GM19467 (cell line): Measurements from ENCODE around the gene NDUFB10.
"Not testable (repeated sequence)": the region's sequence is repeated elsewhere in the genome, so short reads cannot be mapped to it uniquely, and the experiment has no call there.

Experiments
- ATAC-seq: cut with Tn5 transposase; IDR thresholded peaks from one replicate; pipeline ENCODE4 v1.9.1; 2021; ENCODE audit warnings: mild to moderate bottlenecking, moderate library complexity; ENCODE audit not compliant: unreplicated experiment

NDUFB10 gene

GRCh38 chr16:1923299-1924034, 35.9 kb upstream of the NDUFB10 start:
- ATAC-seq = no peak

DNA sequence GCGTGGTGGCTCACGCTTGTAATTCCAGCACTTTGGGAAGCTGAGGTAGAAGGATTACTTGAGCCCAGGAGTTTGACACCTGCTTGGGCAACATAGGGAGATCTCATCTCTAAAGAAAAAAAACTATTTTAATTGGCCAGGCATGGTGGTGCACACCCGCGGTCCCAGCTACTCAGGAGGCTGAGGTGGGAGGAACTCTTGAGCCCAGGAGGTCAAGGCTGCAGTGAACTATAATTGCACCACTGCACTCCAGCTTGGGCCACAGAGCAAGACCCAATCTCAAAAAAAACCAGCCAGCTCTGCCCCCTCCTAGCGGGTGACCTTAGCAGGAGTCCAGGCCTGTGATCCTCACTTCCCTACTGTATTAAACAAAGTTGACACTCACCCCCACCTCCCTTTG, 35.2 kb upstream of the NDUFB10 start:
- no peak for ATAC-seq

- no peak for ATAC-seq
Observed at GRCh38 chr16:1926271-1926670, 33.1 kb upstream of the NDUFB10 start.

DNA sequence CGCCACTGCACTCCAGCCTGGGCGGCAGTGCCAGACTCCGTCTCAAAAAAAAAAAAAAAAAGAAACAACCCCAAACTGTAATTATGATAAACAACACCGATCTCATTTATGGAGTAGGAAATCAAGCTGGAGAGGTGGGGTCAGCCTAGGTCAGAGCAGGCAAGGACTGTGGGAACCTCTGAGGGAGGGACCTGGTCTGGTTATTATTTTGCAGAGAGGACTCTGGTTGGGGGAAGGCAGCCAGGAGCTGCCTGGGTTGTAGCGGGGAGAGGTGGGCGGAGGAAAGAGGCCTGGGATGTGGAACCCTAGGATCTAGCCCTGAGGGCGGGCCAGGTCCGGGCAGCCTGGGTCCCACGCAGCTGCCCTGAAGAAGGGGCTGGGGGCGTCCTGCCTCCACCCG, 30.2 kb upstream of the NDUFB10 start:
- ATAC-seq = no peak

GRCh38 chr16:1929578-1930337, 29.6 kb upstream of the NDUFB10 start:
- peak; percentile 76 for ATAC-seq

DNA sequence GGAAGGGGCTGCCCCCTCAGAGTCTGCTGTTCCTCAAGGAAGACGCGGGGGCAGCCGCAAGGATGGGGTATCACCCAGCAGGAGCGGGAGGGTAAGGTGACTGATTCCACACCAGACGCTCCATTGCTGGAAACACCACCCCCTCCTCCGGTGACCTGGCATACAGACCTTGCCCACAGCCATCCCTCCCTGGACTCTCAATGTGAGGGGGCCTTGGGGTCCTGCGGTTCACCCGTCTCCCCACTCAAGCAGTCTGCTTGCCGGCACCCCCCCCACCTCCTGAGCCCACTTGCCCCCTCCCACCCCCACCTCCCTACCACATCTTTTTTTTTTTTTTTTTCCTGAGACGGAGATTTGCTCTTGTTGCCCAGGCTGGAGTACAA, 29.0 kb upstream of the NDUFB10 start:
- ATAC-seq = no peak

DNA sequence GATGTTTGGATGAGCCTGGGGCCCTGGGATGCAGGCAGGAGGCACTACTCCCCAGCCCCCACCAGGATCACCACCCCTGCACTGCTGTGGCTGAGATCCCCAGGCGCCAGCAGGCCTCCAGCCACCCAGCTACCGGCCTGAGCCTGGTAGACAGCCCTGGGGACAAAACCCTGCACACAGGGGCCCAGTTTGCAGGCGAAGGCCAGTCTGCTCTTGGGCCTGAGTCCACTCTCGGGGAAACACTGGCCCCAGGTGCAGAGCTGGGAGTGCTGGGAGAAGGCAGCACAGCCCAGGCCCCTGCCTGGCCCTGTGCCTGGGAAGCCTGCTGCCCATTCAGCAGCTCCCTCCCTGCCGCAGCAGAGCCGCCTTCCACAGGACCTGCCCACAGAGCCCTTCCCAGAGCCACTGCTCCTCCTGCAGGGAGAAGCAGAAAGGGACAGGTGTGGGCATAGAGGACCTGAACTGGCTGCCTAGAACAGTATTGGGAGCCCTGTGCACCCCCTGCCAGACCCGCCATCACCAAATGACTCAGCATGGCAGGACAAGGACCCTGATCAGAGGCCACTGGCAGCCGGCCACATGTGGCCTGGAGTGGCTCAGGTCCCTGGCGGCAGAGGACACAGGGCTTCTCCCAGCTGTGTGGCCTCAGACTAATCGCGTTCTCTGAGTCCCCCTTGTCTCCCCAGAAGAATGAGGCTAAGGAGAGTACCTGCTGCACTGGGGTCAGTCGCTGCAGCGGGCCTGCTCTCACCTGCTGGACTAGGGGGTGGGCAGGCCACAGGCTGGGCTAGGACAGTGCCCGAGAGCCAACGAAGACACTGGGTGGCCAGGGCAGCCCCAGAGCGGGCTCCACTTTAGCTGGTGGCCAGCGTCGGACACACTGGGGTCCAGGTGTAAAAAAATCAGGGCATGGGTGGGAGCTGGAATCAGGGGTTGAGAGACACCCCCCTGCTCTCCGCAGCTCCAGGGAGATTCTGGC, 27.0 kb upstream of the NDUFB10 start:
- no peak for ATAC-seq

DNA sequence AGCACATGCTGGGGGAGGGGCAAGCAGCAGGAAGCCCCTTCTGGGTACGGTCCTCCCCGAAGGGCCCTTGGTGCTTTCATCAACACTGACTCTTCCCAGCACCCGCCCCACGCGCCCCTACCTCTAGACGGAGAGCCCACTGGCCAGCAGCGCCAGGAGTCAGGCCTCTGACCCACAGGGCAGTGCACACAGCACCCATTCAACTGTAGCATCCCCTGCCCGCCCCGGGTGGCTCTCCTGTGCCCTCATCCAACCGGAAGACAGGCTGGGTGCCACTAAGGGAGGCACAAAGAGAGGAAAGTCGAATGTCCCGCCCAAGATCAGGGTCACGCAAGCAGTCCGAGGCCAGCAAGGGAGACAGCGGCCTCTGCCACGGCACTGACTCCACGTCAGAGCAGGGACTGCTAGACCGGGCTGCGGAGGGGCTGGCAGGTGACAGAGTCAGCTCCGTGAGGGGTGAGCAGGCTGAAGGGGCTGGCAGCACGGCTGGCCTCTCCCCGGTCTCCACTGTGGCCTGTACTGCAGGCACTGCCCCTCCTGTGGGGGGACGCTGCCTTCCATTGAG, 26.2 kb upstream of the NDUFB10 start:
- no peak for ATAC-seq

GRCh38 chr16:1936945-1937479, 22.3 kb upstream of the NDUFB10 start:
- ATAC-seq = no peak

GRCh38 chr16:1938316-1938715, 21.0 kb upstream of the NDUFB10 start:
- ATAC-seq = no peak

- ATAC-seq = no peak
Observed at GRCh38 chr16:1938910-1939309, 20.4 kb upstream of the NDUFB10 start.

- ATAC-seq = not testable (repeated sequence)
Observed at GRCh38 chr16:1939833-1940232, 19.5 kb upstream of the NDUFB10 start.

DNA sequence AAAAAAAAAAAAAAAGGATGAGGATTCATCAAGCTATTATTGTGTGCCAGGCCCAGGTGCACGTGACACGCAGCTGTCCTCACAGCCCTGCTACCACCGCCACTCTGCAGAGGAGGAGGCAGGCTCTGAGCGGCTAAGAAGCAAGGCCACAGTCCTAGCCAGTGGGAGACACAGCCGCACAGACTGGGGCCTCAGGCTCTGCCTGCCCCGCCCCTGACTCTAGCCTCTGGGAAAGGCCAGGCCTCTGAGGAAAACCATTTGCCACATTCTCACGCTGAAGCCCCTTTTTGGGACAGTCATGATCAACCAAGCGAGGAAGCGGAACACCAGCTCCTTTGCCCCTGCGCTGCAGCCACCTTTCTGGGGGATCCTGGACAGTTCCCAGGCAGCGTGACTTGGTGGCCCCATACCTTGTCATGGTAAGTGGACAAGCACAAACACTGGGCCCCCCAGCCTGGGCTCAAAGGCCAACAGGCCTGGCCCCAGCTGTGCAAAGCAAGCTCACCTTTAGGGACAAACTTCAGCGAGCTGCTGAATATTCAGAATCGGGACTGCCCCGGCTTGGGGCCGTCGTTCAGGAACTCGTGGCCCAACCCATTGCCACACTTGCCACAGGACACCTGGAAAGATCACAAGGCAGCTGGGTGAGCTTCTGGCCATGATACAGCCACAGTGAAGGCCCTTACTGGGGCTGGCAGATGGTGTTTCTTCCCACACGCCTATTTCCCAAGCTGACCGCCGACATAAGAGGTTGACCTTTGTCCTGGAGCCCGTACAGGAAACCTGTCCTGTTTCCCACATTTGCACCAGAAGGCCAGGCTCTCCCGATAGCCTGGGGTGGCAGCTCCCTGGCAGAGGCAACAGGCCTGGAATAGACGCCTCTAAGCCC, 18.8 kb upstream of the NDUFB10 start:
- no peak for ATAC-seq

DNA sequence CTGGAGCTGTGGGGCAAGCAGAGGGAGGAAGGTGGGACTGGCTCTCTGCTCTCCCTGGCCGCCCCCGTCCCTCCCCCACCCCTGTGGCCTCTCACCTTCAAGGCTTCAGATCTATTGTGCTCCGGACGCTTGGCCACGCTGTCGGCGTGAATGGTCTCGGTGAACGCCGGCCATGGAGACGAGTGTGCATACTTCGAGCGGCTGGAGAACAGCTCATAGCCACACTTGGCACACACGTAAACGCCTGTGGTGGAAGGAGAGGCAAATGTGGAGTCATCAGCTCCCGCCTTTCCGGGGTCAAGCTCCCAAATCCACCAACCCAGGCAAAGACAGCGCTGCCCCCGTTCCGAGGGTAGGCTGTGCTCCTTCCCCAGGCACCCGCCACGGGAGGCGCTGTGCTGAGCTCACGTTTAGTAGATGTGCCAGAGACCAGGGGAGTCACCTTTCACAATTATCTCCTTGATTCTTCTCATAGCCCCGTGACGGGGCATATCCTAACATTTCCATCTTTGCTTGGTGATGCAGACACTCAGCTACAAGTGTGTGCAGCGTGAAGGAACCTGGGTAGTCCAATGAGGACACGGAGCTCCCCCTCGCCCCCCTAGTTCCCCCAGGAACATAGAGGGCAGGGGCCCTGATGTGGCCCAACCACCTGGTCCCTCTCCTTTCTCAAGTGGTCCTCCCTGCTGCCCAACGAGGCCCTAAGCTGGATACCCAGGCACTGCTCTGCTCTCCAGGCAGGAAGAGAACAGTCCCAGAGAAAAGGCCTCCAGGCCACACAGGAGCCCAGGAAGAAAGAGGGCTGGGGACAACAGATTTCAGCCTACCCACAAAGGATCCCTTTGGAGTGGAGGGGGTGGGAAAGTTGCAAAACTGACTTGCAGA, 17.9 kb upstream of the NDUFB10 start:
- ATAC-seq = no peak

- no peak for ATAC-seq
Observed at GRCh38 chr16:1942047-1942809, 17.1 kb upstream of the NDUFB10 start.

GRCh38 chr16:1942810-1943726, 16.3 kb upstream of the NDUFB10 start, which contains the start of gene MSRB1:
Gene MSRB1, minus strand, starts transcription at chr16:1943199. Its CDS starts 43 bp downstream, at chr16:1943156.
- peak; percentile 80 for ATAC-seq
